DLD1 (cell line): ENCODE data around the gene PTPRN2.
"Not testable (repeated sequence)": the region's sequence is repeated elsewhere in the genome, so short reads cannot be mapped to it uniquely, and the experiment has no call there.

ENCODE experiments used
- in situ Hi-C: cut with HindIII; loops from 2 replicates; pipeline ENCODE4 v1.10.0; 2017; ENCODE audit warnings: low sequenced_read_pairs

PTPRN2 gene

DNA sequence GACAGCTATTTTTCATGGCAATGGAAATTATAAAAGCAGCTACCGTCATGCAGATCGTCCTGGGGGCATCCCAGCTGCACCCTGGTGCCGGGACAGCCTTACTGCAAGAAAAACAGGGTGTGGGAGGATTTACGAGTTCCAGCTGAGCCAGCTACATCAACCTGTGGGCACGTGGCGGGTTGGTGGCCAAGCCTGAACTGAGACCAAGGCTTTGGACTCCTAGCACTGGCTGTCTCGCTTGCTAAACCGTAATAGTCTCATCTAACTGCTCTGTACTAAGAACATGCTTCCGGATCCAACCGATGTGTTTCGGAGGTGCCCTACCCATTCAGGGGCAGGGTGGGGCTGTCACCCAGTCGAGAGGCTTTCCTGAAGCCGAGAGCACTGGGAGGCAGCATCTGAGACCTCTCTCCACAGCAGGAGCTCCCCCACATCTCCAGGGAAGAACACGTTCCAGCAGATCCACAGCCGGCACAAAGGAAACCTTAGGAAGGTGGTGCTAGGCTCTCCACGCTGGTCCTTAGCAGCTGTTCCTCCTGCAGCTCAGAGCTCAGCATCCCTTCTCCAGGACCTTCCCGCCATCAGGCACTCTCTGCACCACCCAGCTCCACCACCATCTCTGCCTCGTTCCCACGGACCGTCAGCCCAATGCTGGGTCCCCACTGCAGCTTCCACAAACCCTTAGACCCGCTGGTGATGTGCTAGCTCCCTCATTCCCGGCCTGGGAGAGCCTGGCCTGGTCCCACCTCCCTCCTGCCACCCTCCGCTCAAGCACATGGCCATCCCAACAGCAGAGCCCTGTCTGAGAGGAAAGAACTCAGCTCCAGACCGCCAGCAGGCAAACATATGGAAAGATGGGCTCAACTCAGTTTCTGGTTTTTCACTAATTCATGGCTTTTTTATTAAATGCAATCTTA, 158.5 kb downstream of the PTPRN2 start:
- in situ Hi-C loops, result no loop called here

DNA sequence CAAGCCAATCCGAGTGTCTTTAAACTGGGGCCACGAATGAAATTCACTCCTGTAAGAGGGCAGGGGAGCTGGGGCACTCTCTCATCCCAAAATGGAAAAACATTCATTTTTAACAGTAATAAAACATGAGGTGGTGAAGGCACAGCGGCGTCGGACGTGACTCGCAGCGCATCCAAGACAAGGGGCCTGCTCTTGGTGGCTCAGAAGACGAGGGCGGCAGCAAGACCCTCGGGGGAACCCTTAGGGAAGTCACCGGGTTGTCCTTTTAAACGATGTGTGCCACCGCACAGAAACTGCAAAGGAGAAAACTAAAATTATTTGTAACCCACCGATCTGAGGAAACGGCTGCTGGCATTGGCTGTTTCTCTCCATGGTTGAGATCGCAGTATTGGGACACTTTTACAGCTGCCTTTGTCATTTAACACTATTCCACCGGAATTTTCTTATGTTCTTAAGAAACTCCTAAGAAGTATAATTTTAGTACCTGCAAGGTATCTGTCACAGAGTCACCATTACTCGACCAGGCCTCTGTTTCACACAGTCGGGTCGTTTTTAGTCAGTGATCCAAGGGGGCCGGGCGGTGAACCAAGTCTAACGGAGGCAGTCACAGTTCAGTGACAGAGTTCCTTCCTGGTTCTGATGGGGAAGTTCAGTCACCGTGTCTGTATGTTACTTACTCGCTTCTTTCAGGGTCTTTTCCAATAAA, 159.3 kb downstream of the PTPRN2 start:
- in situ Hi-C loops, result no loop called here

DNA sequence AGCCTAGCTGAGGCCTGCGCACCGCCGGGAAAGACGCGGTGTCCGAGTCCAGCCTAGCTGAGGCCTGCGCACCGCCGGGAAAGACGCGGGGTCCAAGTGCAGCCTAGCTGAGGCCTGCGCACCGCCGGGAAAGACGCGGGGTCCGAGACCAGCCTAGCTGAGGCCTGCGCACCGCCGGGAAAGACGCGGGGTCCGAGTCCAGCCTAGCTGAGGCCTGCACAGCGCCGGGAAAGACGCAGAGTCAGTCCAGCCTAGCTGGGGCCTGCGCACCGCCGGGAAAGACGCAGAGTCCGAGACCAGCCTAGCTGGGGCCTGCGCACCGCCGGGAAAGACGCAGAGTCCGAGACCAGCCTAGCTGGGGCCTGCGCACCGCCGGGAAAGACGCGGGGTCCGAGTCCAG, 161.9 kb downstream of the PTPRN2 start:
- in situ Hi-C loops, result not testable (repeated sequence)

DNA sequence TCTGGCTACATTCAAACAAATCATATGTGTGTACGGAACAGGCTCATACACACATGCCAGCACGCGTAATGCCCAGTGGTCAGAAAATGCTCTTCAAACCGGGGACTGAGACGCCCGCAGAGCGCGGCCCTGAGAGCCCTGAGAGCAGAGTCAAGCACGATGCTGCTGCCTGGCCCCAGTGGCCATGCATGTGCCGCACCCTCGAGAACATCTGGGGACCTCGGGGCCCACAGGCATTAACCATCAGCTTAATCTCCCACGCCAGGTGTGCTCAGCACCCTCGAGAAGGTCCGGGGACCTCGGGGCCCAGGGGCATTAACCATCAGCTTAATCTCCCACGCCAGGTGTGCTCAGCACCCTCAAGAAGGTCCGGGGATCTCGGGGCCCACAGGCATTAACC, 163.1 kb downstream of the PTPRN2 start:
- in situ Hi-C loops, result no loop called here

DNA sequence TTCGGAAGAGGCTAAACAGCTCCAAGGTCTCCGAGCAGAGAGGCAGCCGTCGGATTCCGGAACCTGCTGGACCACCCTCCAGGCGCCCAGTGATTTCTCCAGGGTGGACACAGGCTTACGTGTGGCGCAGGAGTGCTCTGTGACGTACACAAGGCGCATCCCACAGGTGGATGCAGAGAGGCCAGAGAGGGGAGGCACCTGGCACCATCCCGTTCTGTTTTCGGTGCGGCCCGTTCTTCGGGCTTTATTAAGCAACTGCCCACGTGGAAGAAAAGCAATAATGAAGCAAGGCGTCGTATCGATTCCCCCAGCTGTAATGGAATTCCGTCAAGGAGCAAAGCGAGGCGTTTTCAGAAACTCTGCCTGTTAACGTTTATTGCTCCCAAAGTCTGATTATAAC, 163.6 kb downstream of the PTPRN2 start:
- in situ Hi-C loops, result no loop called here

DNA sequence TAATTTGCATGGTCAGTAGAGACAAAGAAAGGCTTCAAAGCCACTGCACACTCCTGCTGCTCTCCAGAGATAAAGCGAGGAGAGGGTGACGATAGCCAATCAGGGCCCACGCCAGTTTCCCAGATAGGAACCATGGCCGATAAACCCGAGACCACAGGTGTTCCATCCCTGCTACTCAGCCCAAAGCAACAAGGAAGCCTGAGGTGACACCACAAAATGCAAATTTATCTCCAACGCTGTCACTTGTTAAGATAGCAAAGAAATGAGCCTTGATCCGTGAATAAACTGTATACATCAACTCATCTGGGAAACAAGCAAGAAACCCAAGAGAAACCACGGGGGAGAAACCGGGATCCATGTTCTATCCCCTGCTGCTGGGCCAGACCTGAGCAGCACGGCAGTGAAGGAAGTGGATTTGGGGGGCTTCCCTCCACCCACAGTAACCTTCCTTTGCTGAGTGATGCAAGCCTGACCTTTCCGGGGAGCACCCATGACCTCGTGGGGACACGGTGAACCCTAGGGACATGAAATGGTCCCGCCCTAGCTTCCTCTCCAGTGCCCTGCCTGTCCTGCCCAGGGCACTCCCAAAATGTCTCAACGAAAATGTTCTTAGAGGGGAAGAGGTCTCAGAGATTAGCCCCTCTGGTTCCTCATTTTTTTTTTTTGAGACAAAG, 164.6 kb downstream of the PTPRN2 start:
- in situ Hi-C loops, result no loop called here

DNA sequence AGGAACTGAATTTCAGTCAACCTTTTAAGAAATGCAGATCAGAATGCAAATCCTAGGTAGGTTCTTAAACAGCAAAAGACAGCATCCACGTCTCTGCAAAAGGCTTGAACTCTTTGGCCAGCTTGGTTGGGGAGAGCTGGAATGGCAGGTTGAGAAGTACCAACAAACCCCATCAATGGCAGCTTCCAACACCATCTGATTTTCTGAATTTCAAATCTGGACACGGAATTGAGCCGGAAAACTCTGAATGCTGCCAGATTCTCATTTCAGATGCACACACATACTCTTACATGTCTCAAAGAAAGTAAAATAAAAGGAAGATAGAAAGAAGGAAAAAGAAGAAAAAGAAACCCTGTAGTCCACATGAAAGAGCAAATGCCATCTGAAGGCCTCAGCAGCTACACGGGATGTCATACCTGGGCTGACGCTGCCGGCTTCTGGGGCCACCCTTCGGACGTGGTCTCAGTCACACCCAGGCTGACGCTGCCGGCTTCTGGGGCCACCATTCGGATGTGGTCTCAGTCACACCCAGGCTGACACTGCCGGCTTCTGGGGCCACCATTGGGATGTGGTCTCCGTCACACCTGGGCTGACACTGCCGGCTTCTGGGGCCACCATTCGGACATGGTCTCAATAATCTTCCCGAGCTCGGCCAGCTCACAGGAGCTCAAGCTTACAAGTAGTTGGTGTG, 165.3 kb downstream of the PTPRN2 start:
- in situ Hi-C loops, result no loop called here

DNA sequence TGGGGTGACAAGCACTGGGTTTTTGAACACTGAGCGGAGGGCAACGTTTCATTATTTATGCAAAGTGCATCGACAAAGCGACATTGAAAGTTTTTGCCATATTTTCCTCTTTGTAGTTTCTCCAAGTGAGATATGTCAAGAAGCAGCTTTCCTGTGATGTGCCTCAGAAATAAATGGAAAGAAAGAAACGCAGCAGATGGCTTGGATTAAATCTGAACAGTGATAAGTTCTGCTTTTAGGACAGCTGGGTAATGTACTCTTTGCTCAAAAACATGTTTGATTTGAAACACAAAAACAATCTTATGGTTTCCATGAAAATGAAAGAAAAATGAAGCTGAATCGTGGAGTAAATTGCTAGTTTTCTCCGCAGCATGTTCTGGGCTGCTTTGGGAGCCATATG, 166.3 kb downstream of the PTPRN2 start:
- in situ Hi-C loops, result no loop called here

DNA sequence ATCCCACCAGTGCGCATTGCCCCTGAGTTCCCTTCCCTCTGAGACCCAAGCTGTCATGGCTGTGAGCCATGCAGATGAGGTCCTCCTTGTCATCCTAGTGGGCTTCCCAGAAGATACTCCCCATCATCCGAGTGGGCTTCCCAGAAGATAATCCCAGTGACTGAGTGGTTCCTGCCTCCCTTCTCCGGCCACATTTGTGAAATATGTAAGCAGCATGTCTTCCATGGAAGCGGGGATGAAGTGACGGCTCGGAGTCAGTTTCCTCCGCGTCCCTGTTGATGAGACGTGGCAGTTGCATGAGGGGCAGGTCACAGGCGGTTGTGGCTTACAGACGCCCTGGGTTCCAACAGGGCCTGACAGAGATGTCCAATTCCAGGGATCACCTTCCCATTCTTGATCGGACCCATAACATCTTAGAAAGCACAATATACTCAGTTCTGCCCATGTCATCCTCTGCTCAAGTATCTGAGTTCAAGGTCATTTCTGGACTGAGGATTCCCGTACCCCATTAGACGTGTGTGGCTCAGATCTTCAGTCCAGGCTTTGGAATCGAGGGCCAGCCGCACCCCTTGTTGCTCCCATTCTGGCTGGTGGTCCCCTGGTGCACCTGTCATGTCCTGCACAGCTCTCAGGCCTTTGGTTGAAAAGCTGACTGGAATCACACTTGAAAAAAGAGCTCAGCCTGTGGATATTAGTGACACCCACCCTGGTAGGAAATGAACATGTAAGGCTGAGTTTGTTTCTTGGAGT, 166.9 kb downstream of the PTPRN2 start:
- in situ Hi-C loops, result no loop called here

DNA sequence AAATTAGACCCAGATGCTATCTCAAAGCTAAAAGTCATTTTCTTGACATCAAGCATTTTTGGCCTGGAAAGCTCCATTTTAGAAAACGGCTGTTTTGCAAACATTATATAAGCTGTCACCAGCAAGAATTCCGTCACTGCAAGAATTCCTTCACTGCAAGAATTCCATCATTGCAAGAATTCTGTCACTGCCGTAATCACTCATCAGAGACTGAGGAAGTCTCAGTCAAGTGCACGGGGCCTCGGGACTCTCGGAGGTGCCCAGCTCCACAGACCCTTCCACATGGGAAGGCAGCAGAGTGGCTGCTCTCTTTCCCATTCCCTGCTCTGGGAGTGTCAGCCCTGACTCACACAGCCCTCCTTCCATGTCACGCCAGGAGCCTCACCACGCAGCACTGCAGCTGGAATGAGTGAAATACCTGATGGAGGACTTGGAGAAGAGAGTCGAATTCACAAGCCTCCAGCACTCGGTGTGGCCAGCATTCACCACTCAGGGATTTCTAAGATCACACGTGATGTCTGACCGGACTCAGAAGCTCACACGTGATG, 168.3 kb downstream of the PTPRN2 start:
- in situ Hi-C loops, result no loop called here

DNA sequence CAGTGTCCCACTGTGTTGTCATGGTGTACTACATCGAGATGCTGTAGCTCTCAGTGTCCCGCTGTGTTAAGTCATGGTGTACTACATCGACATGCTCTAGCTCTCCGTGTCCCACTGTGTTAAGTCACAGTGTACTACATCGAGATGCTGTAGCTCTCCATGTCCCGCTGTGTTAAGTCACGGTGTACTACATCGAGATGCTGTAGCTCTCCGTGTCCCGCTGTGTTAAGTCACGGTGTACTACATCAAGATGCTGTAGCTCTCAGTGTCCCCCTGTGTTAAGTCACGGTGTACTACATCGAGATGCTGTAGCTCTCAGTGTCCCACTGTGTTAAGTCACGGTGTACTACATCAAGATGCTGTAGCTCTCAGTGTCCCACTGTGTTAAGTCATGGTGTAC, 169.2 kb downstream of the PTPRN2 start:
- in situ Hi-C loops, result not testable (repeated sequence)

DNA sequence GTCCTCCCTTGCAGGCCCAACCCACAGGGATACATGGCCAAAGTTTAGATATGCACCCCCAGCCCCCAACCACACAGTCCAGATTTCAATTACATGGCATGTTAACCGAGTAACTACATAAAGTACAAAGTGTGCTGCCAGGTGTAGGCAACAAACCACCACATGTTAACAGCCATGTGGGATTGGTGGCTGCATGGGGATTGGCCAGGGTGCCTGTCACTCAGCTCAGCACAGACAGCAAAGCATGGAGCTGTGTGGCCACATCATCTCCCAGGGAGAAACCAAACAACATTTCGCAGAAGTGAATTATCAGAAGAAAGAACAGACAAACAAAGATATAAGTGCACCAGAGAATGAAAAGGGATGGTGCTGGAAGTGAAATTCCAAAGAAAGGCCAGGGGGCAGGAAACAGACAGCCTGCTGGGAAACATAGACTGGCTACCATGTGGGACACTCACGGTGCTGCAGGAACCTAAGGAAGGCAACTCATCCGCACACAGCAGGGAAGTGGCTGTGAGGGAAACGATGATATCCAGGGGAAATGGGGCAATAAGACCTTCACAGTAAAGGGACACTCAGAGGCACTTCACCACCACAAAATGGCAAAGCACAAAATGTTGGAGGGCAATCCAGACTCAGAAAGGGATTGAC, 171.2 kb downstream of the PTPRN2 start:
- in situ Hi-C loops, result no loop called here

DNA sequence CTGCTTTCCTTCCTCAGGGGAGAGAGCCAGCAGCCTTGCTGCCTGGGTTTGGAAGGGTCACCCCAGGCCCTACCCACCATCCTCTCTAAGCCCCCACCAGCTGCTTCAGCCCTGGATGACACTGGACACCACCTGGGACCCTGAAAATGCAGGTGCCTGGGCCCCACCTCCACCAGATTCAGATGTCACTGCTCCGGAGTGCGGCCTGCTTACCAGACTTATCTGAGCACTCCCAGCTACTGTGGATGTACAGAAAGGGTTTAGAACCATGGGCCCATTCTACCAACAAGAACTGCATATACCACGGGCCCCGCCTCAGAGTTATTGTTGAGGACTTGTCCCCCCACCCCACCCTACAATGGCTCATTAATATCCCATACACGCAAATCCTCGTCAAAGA, 172.3 kb downstream of the PTPRN2 start:
- in situ Hi-C loops, result no loop called here

DNA sequence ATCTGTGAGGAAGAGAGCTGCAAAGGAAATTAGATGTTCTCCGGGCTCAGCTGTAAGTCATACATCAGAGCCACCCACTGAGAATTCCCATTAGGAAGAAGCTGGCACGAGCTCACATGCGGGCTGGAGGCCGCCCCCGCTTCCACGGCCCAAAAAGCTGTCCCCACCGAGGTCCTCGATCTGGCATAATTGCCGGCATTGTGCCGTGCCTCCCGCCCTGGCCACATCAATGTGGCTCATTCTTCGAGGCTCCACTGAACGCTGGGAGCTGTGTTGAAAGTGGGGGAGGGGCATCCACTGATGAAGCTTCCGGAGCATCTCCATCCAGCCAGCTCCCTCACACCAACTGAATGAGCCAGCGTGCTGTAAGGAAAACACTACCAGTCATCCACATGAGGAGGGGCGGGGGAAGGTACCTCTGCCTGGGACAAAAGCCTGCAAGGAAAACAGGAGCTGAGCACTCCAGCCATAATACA, 173.1 kb downstream of the PTPRN2 start:
- in situ Hi-C loops, result no loop called here

DNA sequence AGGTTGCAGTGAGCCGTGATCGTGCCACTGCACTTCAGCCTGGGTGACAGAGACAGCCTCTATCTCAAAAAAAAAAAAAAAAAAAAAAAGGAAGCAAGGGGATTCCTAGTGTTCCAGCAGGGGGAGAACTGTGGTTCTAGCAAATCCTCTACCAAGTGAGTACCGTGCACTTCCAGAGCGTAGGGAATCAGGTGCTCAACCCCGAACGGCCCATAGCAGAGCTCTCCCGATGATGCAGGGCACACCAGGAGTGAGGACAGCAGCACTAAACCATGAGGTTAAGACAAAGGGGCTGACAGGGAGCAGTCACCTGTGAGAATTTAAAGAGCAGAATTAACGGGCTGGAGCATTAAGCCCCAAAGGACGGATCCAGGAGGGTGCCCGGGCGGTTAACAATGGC, 173.6 kb downstream of the PTPRN2 start:
- in situ Hi-C loops, result no loop called here

DNA sequence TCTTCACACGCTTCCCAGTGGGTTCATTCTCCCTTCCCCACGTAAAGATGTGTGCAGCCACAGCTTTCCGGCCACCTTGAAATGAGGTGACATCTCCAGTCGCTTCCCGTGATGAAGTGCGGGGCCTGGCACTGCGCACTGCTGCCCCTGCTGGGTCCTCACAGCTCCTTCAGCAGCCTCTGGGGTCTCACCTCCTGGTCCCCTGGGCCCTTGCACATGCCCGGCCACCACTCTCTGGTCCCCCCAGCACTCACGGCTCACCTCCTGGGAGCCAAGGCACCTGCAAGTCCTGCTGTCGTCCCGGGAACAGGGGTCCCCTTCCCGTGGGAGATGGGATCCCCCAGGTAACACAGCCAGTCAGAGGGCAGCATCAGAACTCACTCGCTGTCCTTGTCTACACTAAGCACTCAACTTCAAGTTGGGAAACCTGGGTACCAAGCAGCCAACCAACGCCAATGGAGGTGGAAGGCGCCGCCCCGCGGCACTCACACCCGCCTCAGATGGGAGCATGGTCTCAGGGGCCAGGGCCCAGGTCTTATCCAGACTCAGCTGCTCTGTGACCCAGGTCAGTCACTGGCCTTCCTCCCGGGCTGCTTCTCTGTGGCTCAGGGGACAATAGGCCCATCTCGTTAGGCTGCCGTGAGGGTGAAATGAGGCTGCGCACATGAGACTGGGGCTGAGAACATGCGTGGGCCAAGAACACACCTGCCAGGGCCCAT, 176.2 kb downstream of the PTPRN2 start:
- in situ Hi-C loops, result no loop called here

DNA sequence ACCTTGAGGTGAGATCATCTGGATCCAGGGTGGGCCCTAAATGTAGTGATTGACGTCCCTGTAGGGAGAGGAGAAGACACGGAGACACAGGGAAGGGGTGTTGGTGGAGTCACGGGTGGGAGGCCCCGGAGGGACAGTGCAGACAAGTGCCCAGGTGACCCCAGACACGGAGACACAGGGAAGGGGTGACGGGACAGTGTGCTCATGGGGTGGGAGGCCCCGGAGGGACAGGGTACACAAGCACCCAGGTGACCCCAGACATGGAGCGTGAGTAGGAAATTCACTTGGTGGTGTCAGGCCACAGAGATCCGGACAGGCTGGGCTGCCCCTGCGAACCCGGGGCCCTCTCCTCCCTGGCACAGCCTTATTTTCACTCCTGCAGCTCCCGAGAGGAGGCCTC, 176.9 kb downstream of the PTPRN2 start:
- in situ Hi-C loops, result no loop called here

DNA sequence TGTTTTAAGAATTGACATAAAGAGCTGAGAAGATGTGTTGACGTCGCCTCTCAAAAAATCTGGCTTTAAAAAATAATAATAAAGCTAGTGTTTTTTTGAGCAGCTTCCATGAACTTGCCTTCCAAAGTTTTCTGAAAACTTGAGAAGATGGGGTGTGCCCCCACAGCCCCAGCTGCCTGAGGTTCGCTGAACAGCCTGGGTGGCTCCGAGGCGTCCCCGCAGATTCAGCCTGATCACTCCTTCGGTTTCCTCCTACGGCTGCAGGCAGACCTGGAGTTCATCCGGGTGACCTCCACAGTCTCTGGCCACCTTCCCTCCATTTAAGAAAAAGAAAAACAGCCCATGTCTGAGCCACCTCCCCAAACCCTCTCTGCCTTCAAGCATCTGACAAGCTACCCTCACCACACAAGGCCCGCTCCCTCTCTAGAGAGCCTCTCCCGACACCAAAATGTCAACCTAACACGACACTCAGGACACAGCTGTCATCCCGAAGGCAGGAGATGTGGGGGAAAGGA, 177.8 kb downstream of the PTPRN2 start:
- in situ Hi-C loops, result no loop called here

DNA sequence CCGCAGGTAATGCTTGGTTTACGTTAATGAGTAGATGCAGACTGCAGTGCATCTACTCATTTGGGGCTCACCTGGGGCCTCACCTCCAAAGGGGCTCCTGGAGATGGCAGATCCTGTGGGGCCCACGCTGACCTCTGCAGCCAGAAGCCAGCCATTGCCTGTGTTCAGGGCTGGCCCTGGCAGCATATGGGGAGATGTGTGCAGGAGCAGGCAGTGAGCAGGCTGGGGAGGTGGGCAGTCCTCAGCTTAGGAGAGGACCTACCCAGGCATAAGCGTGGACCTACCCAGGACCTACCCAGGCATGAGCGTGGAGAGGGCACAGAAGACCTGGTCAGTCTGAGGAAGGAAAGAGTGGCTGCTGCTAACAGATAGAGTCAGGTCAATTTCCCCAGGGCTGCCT, 178.5 kb downstream of the PTPRN2 start:
- in situ Hi-C loops, result no loop called here
